Vagina (tissue), 2 donors: Measurements from ENCODE around the gene PARP14. TPM values are rescaled to one million over a fixed set of nuclear protein-coding genes. Genes with fewer than 3 reads are reported as not detected.
A peak's percentile ranks its signal among the peaks of the same experiment; 100 is the strongest.

Source experiments
- DNase-seq, 2 donors: peaks; one replicate each; pipeline ENCODE4 v3.0.0-alpha.2; 2017; ENCODE audit errors: extremely low spot score in 2 of 2
- H3K27ac ChIP-seq: fragments of 200-600 bp; sonication (generic); one replicate; pipeline ENCODE4 v1.5.1; 2019
- H3K27me3 ChIP-seq: fragments of 200-600 bp; sonication (generic); one replicate; pipeline ENCODE4 v1.5.1; 2019
- H3K36me3 ChIP-seq, 2 donors: fragments of 200-600 bp; sonication (generic); one replicate each; pipeline ENCODE4 v1.5.1; 2017 to 2019
- H3K4me1 ChIP-seq: fragments of 200-600 bp; sonication (generic); one replicate; pipeline ENCODE4 v1.5.1; 2019
- H3K4me3 ChIP-seq, 2 donors: fragments of 200-600 bp; sonication (generic); 1 replicate in 1 of 2; 2 replicates in 1 of 2; pipeline ENCODE4 v1.5.1; 2016 to 2019
- H3K9me3 ChIP-seq: fragments of 200-600 bp; sonication (generic); one replicate; pipeline ENCODE4 v1.5.1; 2019
- POLR2A ChIP-seq, 2 donors: fragments of 450-650 bp; IDR thresholded peaks; one replicate each; pipeline ENCODE4 v1.6.1; 2017; ENCODE audit warnings: antibody characterized with exemption in 2 of 2, mild to moderate bottlenecking in 2 of 2, moderate library complexity in 2 of 2
- POLR2AphosphoS5 ChIP-seq, 2 donors: sonication (generic); formaldehyde crosslinking; IDR thresholded peaks; one replicate each; pipeline ENCODE4 v1.9.0; 2017; ENCODE audit warnings: antibody characterized with exemption in 2 of 2, mild to moderate bottlenecking in 2 of 2, low read depth in 1 of 2; ENCODE audit not compliant: insufficient read depth in 1 of 2
- intact Hi-C: fragments of 100-400 bp; cut with DNase I; formaldehyde crosslinking; loops from one replicate; pipeline ENCODE4 v1.15.1; 2023
- total RNA-seq: library from RNA; depleted of rRNA; stranded (reverse); fragments of >200 nt; gene quantifications from one replicate; pipeline ENCODE4 v1.2.3, GENCODE V29; 2016
- TF ChIP-seq, protein P1 (sequence below), 3 experiments: fragments of 450-650 bp in 2 of 3; fragments of 200-600 bp in 1 of 3; sonication (generic) in 1 of 3; IDR thresholded peaks; one replicate each; pipeline ENCODE4 v1.5.1; 2017 to 2019; ENCODE audit warnings: antibody characterized with exemption in 3 of 3, mild to moderate bottlenecking in 2 of 3, moderate library complexity in 2 of 3

The PARP14 gene
- total RNA-seq, 1 donor from 2014 or later, result 44.4 TPM

DNA sequence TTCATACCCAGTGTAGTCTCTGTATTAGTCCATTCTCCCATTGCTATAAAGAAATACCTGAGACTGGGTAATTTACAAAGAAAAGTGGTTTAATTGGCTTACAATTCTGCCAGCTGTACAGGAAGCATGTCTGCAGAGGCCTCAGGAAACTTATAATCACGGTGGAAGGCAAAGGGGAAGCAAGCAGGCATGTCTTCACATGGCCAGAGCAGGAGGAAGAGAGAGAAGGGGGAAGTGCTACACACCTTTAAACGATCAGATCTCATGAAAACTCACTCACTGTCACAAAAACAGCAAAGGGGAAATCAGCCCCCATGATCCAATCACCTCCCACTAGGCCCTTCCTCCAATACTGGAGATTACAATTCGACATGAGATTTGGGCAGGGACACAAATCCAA, 6.3 kb upstream of the PARP14 start:
- H3K4me3 ChIP-seq, result no peak overlapping the region
- no peak overlapping the region for H3K27ac ChIP-seq
- no peak for TF ChIP-seq POLR2A (IDR thresholded peaks at IDR 0.05)
- TF ChIP-seq POLR2AphosphoS5 (IDR thresholded peaks at IDR 0.05; ENCODE audit: insufficient read depth in 1 of 2, low read depth in 1 of 2), result no peak
- TF ChIP-seq, protein P1, sequence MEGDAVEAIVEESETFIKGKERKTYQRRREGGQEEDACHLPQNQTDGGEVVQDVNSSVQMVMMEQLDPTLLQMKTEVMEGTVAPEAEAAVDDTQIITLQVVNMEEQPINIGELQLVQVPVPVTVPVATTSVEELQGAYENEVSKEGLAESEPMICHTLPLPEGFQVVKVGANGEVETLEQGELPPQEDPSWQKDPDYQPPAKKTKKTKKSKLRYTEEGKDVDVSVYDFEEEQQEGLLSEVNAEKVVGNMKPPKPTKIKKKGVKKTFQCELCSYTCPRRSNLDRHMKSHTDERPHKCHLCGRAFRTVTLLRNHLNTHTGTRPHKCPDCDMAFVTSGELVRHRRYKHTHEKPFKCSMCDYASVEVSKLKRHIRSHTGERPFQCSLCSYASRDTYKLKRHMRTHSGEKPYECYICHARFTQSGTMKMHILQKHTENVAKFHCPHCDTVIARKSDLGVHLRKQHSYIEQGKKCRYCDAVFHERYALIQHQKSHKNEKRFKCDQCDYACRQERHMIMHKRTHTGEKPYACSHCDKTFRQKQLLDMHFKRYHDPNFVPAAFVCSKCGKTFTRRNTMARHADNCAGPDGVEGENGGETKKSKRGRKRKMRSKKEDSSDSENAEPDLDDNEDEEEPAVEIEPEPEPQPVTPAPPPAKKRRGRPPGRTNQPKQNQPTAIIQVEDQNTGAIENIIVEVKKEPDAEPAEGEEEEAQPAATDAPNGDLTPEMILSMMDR (IDR thresholded peaks at IDR 0.05), result no peak
- no peaks in the 10 kb centered on the region for H3K36me3 ChIP-seq
- intact Hi-C loops, result no loop called here
- no peak for DNase-seq
- no peaks in the 10 kb centered on the region for H3K27me3 ChIP-seq
- peaks cover under 1% of the 10 kb centered on the region for H3K4me1 ChIP-seq
- H3K9me3 ChIP-seq, result no peaks in the 10 kb centered on the region

DNA sequence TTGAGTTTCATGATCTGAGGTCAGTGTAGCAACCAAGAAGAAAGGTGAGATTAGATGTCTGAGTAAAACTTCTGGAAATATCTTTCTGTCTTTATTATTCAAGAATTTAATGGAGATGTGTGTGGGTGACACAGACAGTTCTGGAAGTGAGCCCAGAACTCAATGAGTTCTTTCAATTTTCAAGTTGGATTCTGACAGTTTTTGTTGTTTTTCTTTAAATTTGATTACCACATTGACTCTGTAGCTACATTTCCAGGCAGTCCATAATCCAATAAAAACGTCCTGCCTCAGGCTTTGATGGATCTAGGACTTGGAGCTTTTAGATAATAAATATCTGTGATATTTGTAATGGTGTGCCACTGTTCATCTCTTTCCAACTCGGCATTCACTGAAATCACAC, 3.9 kb upstream of the PARP14 start:
- H3K4me3 ChIP-seq, result no peak overlapping the region
- no peaks in the 10 kb centered on the region for H3K36me3 ChIP-seq
- DNase-seq, result no peak
- intact Hi-C loops, result loop anchor here (5.0 kb wide), 1 partner anchor 294 kb away; the partner anchor contains the start of genes FAM162A and MIX23
- no peak for TF ChIP-seq POLR2A (IDR thresholded peaks at IDR 0.05)
- TF ChIP-seq POLR2AphosphoS5 (IDR thresholded peaks at IDR 0.05; ENCODE audit: insufficient read depth in 1 of 2, low read depth in 1 of 2), result no peak
- TF ChIP-seq, protein P1 (IDR thresholded peaks at IDR 0.05), result no peak
- H3K4me1 ChIP-seq, result peaks cover 15% of the 10 kb centered on the region
- no peak overlapping the region for H3K27ac ChIP-seq
- H3K27me3 ChIP-seq, result no peaks in the 10 kb centered on the region
- H3K9me3 ChIP-seq, result no peaks in the 10 kb centered on the region

DNA sequence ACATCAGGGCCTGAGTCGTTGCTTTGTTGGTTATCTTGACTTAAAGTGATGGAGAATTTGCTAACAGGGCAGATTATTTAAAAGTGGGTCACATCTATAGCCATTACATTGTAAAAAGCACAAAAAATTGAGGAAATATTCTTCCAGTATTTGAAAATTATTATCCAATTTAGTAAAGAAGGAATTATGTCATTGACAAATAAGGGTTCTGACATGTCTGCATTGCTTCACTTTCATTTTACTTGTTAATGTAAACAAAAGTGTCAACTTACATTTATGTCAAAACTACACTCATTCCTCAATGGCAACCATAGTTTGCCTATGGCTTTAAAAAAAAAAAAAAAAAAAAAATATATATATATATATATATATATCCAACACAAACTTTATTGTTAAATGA, 3.4 kb upstream of the PARP14 start:
- Histone ChIP-seq H3K4me3 (no peak overlapping the region), H3K4me1 (peaks cover 20% of the 10 kb centered on the region), H3K9me3 (no peaks in the 10 kb centered on the region), H3K27ac (no peak overlapping the region), H3K27me3 (no peaks in the 10 kb centered on the region), H3K36me3 (no peaks in the 10 kb centered on the region)
- intact Hi-C loops, result loop anchor here (5.0 kb wide), 1 partner anchor 295 kb away; the partner anchor contains the start of genes FAM162A and MIX23
- DNase-seq, result no peak
- no peak for TF ChIP-seq POLR2AphosphoS5 (IDR thresholded peaks at IDR 0.05; ENCODE audit: insufficient read depth in 1 of 2, low read depth in 1 of 2)
- no peak for TF ChIP-seq POLR2A (IDR thresholded peaks at IDR 0.05)
- TF ChIP-seq, protein P1 (IDR thresholded peaks at IDR 0.05), result no peak

DNA sequence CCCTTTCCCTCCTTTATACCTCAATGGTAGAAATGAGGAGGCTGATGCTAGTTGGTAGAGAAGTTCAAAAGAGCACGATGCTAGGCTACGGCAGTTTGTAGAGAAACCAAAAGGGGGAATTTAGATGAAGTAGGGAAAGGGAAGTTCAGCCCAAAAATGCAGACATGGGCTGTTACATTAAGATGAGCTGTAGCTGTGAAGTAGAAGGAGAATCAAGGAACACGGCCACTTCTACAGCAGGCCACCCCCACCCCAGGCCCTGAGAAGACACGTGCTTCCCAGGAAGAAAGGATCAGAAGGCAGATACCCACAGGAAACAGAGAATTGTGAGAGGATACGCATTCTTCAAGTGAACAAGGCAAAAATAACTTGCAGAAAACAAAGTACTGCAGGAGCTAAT, 2.1 kb upstream of the PARP14 start:
- intact Hi-C loops, result loop anchor here (5.0 kb wide), 1 partner anchor 296 kb away; the partner anchor contains the start of genes FAM162A and MIX23
- DNase-seq, result no peak
- Histone ChIP-seq H3K27ac (peak overlapping the region; percentile 98), H3K36me3 (no peaks in the 10 kb centered on the region), H3K9me3 (no peaks in the 10 kb centered on the region), H3K27me3 (no peaks in the 10 kb centered on the region), H3K4me1 (peaks cover 30% of the 10 kb centered on the region), H3K4me3 (no peak overlapping the region)
- TF ChIP-seq, protein P1 (IDR thresholded peaks at IDR 0.05), result no peak
- TF ChIP-seq POLR2A (IDR thresholded peaks at IDR 0.05) (no peak), POLR2AphosphoS5 (IDR thresholded peaks at IDR 0.05; ENCODE audit: insufficient read depth in 1 of 2, low read depth in 1 of 2) (no peak)

DNA sequence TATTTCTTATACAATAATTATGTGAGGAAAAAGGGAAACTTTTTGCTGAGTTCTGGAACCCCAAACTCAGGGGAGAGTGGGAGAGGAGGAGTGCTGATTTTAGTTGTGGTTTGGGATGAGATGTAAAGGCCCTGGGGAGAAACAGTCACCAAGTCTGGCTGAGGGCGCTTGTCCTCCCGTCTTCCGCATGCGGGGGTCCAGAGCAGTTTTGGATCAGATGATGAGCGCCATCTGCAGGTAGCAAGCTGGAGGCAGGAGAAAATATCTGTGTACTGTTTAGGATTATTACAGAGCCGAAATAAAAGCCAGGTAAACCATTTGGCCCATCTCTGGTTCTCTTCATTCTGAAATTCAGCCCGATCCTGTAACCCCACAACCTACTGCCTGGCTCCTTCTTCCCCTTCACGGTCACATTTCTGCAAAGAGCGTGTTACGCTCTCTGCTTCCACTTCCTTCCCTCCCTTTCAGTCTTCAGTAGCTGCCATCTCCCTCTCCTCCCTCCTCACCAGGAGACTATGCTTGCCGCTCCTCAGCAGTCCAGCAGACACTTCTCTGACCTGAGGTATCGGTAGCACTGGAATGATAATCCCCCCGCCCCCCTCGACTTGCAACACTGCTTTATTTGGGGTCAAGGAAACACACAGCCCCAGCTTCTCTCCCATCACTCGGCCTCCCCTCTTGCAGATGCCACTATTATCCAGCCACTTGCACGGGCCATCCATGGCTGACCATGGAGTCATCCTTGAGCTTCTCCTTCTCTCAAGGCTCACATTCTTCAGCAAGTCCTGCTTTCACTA, 1.4 kb upstream of the PARP14 start:
- intact Hi-C loops, result loop anchor here (5.0 kb wide), 1 partner anchor 297 kb away; the partner anchor contains the start of genes FAM162A and MIX23
- peak overlapping the region; percentile 98 for H3K27ac ChIP-seq
- H3K27me3 ChIP-seq, result no peaks in the 10 kb centered on the region
- peaks cover 30% of the 10 kb centered on the region for H3K4me1 ChIP-seq
- no peak for DNase-seq
- H3K36me3 ChIP-seq, result no peaks in the 10 kb centered on the region
- peak in 1 of 2 donors; percentile 41 for TF ChIP-seq POLR2AphosphoS5 (IDR thresholded peaks at IDR 0.05; ENCODE audit: insufficient read depth in 1 of 2, low read depth in 1 of 2)
- TF ChIP-seq, protein P1 (IDR thresholded peaks at IDR 0.05), result peak; percentile 57 to 91 (median 73)
- no peak for TF ChIP-seq POLR2A (IDR thresholded peaks at IDR 0.05)
- H3K4me3 ChIP-seq, result peak overlapping the region; percentile 78 to 84
- H3K9me3 ChIP-seq, result no peaks in the 10 kb centered on the region
